Activated T-cell treated with anti-CD3 and anti-CD28 coated beads, Interleukin-2, amount 50 U/mL, for 24 hours (primary cell): ENCODE data around the gene S100A11.

Experiments used
- DNase-seq: peaks from one replicate; pipeline ENCODE4 v3.0.0-alpha.2; 2020
- H3K27ac Mint-ChIP-seq: 2 replicates; pipeline ENCODE4 v1.8.0; 2020; ENCODE audit warnings: mild to moderate bottlenecking, mixed read lengths
- H3K27me3 Mint-ChIP-seq: 2 replicates; pipeline ENCODE4 v1.8.0; 2020; ENCODE audit warnings: mixed read lengths
- H3K36me3 Mint-ChIP-seq: 2 replicates; pipeline ENCODE4 v1.8.0; 2020; ENCODE audit warnings: low read depth, mixed read lengths
- H3K4me1 Mint-ChIP-seq: 2 replicates; pipeline ENCODE4 v1.8.0; 2020; ENCODE audit warnings: low read depth, mixed read lengths
- H3K4me3 Mint-ChIP-seq: 2 replicates; pipeline ENCODE4 v1.8.0; 2020; ENCODE audit warnings: mild to moderate bottlenecking, moderate library complexity, mixed read lengths
- H3K9me3 Mint-ChIP-seq: 2 replicates; pipeline ENCODE4 v1.8.0; 2020; ENCODE audit warnings: mixed read lengths

Gene S100A11

DNA sequence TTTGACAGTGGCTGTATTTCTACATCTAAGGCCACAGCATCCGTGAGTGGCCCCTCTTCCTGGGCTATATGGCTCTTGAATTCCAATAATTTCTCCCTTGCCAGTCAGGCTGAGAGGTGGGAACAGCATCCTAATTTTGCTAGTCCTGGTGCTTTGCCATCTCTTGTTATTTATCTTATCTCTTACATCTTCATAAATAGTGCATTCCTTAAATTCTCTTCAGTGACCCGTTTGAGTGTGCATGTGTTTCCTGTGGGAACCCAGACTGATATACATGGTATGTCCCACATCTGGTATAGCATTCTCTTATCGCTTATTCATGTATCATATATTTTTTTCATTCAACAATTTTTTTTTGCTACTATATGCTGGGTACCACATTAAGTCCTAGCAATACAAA lies 9.9 kb downstream of the S100A11 start:
- H3K4me3 Mint-ChIP-seq: no peak overlapping the region
- peaks cover 28% of the 10 kb centered on the region for H3K4me1 Mint-ChIP-seq
- no peaks in the 10 kb centered on the region for H3K27me3 Mint-ChIP-seq
- peaks cover 24% of the 10 kb centered on the region for H3K36me3 Mint-ChIP-seq
- no peak overlapping the region for H3K27ac Mint-ChIP-seq
- no peaks in the 10 kb centered on the region for H3K9me3 Mint-ChIP-seq
- DNase-seq: no peak

GRCh38 chr1:152024223-152024622 lies 12.6 kb downstream of the S100A11 start:
- Mint-ChIP-seq H3K27me3 (no peaks in the 10 kb centered on the region), H3K27ac (no peak overlapping the region), H3K36me3 (peaks cover 2% of the 10 kb centered on the region), H3K4me3 (no peak overlapping the region), H3K9me3 (no peaks in the 10 kb centered on the region), H3K4me1 (peaks cover 13% of the 10 kb centered on the region)
- DNase-seq: no peak

DNA sequence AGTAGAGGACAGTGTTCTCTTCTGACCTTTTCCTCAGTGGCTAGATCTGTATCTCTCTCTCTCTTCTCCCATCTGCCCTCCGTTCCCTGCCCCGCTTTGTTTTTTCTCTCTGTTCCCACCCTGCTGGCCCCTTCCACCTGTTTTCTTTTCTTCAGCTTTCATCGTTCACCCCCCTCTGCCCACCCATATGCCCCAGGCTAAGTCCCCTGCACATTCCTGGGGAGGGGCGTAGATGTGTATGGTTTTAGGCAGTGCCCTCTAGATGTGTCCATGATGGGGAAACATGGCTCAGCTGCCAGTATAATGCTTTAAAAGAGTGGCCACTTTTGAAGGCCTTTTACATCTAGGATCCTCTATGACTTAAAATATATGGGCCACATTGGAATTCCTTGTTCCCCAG lies 13.6 kb downstream of the S100A11 start:
- no peaks in the 10 kb centered on the region for H3K9me3 Mint-ChIP-seq
- no peak overlapping the region for H3K4me3 Mint-ChIP-seq
- no peaks in the 10 kb centered on the region for H3K36me3 Mint-ChIP-seq
- peaks cover 5% of the 10 kb centered on the region for H3K4me1 Mint-ChIP-seq
- no peaks in the 10 kb centered on the region for H3K27me3 Mint-ChIP-seq
- DNase-seq: no peak
- H3K27ac Mint-ChIP-seq: no peak overlapping the region

- Mint-ChIP-seq H3K27me3 (no peaks in the 10 kb centered on the region), H3K9me3 (no peaks in the 10 kb centered on the region), H3K4me3 (no peak overlapping the region), H3K36me3 (no peaks in the 10 kb centered on the region), H3K27ac (no peak overlapping the region), H3K4me1 (peaks cover 4% of the 10 kb centered on the region)
- no peak for DNase-seq
Observed at GRCh38 chr1:152022474-152022873, 14.3 kb downstream of the S100A11 start.

GRCh38 chr1:152021569-152021968 lies 15.2 kb downstream of the S100A11 start:
- no peak for DNase-seq
- H3K27me3 Mint-ChIP-seq: no peaks in the 10 kb centered on the region
- no peak overlapping the region for H3K4me3 Mint-ChIP-seq
- no peaks in the 10 kb centered on the region for H3K36me3 Mint-ChIP-seq
- no peak overlapping the region for H3K27ac Mint-ChIP-seq
- H3K9me3 Mint-ChIP-seq: no peaks in the 10 kb centered on the region
- peaks cover 2% of the 10 kb centered on the region for H3K4me1 Mint-ChIP-seq

DNA sequence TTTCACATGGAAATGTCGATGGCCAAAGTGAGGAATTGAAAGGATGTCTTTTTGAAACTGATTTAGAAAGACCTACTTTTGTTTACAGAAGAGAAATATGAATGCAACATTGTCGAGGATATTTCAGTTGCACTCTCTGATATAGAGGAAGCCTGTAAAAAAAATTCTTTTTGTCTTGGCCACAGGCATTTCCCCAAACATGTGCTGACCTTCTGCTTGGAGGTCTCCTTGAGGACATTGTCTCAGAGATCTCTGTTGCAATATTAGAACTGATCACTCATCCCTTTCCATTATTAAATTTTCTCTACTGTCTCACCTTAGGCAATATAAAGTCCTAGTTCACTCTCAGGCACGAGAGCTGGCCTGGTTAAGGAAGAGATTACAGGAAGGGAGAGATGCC lies 16.0 kb downstream of the S100A11 start:
- no peaks in the 10 kb centered on the region for H3K4me1 Mint-ChIP-seq
- H3K36me3 Mint-ChIP-seq: no peaks in the 10 kb centered on the region
- no peaks in the 10 kb centered on the region for H3K9me3 Mint-ChIP-seq
- H3K27me3 Mint-ChIP-seq: peaks cover under 1% of the 10 kb centered on the region
- H3K27ac Mint-ChIP-seq: no peak overlapping the region
- no peak overlapping the region for H3K4me3 Mint-ChIP-seq
- no peak for DNase-seq

- H3K4me3 Mint-ChIP-seq: no peak overlapping the region
- DNase-seq: no peak
- no peak overlapping the region for H3K27ac Mint-ChIP-seq
- H3K36me3 Mint-ChIP-seq: no peaks in the 10 kb centered on the region
- H3K27me3 Mint-ChIP-seq: peaks cover 11% of the 10 kb centered on the region
- peaks cover 4% of the 10 kb centered on the region for H3K4me1 Mint-ChIP-seq
- no peaks in the 10 kb centered on the region for H3K9me3 Mint-ChIP-seq
Observed at GRCh38 chr1:152018537-152018936, 18.3 kb downstream of the S100A11 start.

GRCh38 chr1:152015766-152016165 lies 21.0 kb downstream of the S100A11 start:
- H3K27ac Mint-ChIP-seq: no peak overlapping the region
- H3K4me3 Mint-ChIP-seq: no peak overlapping the region
- no peak for DNase-seq
- H3K9me3 Mint-ChIP-seq: no peaks in the 10 kb centered on the region
- no peaks in the 10 kb centered on the region for H3K36me3 Mint-ChIP-seq
- H3K4me1 Mint-ChIP-seq: peaks cover 5% of the 10 kb centered on the region
- H3K27me3 Mint-ChIP-seq: peaks cover 11% of the 10 kb centered on the region

DNA sequence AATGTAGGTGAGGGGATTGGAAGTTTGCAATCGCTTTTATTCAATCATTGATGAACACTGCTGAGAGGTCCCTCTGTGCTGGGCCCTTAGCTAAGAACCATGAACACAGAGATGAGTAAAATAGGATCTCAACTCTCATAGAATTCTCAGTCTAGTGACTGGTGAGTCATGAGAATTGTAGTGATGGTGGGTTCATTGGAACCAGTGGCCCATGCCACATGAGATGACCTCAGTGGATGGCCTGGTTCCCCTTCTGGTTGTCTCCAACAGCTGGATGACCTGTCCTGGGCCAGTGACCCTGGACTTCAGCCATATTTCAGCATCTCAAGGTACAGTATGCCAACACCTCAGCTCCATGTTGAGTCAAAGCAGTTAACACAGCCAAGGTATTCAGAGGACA lies 21.9 kb downstream of the S100A11 start:
- peaks cover 11% of the 10 kb centered on the region for H3K27me3 Mint-ChIP-seq
- H3K4me3 Mint-ChIP-seq: no peak overlapping the region
- DNase-seq: no peak
- H3K36me3 Mint-ChIP-seq: no peaks in the 10 kb centered on the region
- no peak overlapping the region for H3K27ac Mint-ChIP-seq
- H3K9me3 Mint-ChIP-seq: no peaks in the 10 kb centered on the region
- peaks cover 5% of the 10 kb centered on the region for H3K4me1 Mint-ChIP-seq

- no peaks in the 10 kb centered on the region for H3K36me3 Mint-ChIP-seq
- peaks cover 5% of the 10 kb centered on the region for H3K4me1 Mint-ChIP-seq
- no peak overlapping the region for H3K4me3 Mint-ChIP-seq
- H3K9me3 Mint-ChIP-seq: no peaks in the 10 kb centered on the region
- H3K27ac Mint-ChIP-seq: no peak overlapping the region
- peak; percentile 55 for DNase-seq
- H3K27me3 Mint-ChIP-seq: peaks cover 15% of the 10 kb centered on the region
Observed at GRCh38 chr1:152013664-152014237, 23.1 kb downstream of the S100A11 start.

- Mint-ChIP-seq H3K4me1 (peaks cover 9% of the 10 kb centered on the region), H3K9me3 (no peaks in the 10 kb centered on the region), H3K4me3 (no peak overlapping the region), H3K27ac (no peak overlapping the region), H3K27me3 (peaks cover 11% of the 10 kb centered on the region), H3K36me3 (no peaks in the 10 kb centered on the region)
- DNase-seq: no peak
Observed at GRCh38 chr1:152009691-152010090, 27.1 kb downstream of the S100A11 start.

DNA sequence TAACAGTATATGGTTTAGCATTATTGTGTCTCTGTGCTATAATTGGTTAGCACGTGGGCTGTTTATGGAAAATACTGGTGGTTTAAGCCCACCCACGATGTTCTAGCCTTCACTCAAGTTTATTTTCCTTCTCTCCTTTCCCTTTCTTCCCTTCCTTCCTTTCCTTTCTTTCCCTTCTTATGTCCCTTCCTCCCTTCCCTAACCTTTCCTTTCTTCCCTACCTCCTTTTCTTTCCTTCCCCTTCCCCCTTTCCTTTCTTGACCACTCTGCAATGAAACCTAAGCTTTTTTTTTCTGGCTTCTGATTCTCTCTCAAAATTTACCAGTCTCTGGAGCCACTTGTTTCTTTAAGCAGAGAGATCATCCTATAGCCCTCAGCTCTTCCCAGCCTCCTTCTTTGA lies 29.8 kb downstream of the S100A11 start:
- no peak overlapping the region for H3K4me3 Mint-ChIP-seq
- no peak for DNase-seq
- H3K9me3 Mint-ChIP-seq: no peaks in the 10 kb centered on the region
- peaks cover 4% of the 10 kb centered on the region for H3K4me1 Mint-ChIP-seq
- H3K36me3 Mint-ChIP-seq: no peaks in the 10 kb centered on the region
- peaks cover 6% of the 10 kb centered on the region for H3K27me3 Mint-ChIP-seq
- H3K27ac Mint-ChIP-seq: no peak overlapping the region

DNA sequence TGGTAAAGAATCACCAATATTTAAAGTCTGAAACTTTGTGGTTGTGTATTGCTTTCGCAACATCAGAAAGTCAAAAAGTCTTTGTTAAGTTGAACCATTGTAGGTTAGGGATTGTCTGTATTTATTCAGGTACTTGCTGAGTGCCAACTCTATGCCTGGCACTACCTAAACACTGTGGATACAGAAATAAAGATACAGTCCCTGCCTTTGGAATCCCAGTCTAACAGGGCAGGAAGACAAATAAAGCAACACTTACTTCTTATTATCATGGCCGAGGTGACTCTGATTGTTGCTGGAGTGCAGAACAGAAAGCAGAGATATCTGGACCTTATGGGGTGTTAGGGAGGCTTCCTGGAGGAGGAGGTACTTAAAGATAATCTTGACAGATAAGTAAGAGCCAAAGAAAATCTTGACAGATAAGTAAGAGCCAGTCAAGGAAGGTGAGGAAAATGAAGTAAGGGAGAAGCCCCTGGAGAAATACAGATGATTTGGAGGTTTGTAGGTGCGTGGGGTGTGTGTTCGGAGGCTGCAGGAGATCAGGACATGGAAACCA lies 31.4 kb downstream of the S100A11 start:
- peaks cover 14% of the 10 kb centered on the region for H3K4me1 Mint-ChIP-seq
- H3K9me3 Mint-ChIP-seq: no peaks in the 10 kb centered on the region
- H3K27me3 Mint-ChIP-seq: peaks cover 6% of the 10 kb centered on the region
- DNase-seq: no peak
- H3K27ac Mint-ChIP-seq: no peak overlapping the region
- H3K4me3 Mint-ChIP-seq: no peak overlapping the region
- H3K36me3 Mint-ChIP-seq: no peaks in the 10 kb centered on the region

GRCh38 chr1:152003846-152004442 lies 32.9 kb downstream of the S100A11 start:
- Mint-ChIP-seq H3K36me3 (no peaks in the 10 kb centered on the region), H3K4me3 (no peak overlapping the region), H3K4me1 (peaks cover 14% of the 10 kb centered on the region), H3K9me3 (no peaks in the 10 kb centered on the region), H3K27me3 (peaks cover 3% of the 10 kb centered on the region), H3K27ac (no peak overlapping the region)
- DNase-seq: no peak

DNA sequence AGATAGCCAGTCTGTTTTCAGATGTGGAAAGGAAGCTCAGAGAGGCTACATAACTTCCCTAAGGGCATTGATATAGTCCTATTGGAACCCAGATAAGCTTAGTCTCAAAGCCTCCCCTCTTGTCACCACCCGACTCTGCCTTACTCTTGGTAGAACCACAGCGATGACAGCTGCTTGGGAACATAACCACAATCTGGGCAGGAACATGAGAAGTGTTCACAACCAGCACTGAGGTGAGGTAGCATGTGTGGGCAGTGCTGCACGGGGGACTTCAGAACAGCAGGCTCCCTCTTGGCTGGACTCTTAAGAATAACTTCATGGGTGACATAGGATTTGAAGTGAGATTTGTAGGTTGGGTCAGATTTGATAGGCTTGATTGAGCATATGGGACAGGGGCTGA lies 33.8 kb downstream of the S100A11 start:
- H3K4me3 Mint-ChIP-seq: no peak overlapping the region
- H3K27me3 Mint-ChIP-seq: peaks cover 3% of the 10 kb centered on the region
- no peaks in the 10 kb centered on the region for H3K36me3 Mint-ChIP-seq
- DNase-seq: no peak
- no peaks in the 10 kb centered on the region for H3K9me3 Mint-ChIP-seq
- no peak overlapping the region for H3K27ac Mint-ChIP-seq
- peaks cover 14% of the 10 kb centered on the region for H3K4me1 Mint-ChIP-seq
